Right cardiac atrium (tissue), 5 donors: ENCODE data around the gene TMCC1. TPM values are rescaled to one million over a fixed set of nuclear protein-coding genes. Genes with fewer than 3 reads are reported as not detected.
A peak's percentile ranks its signal among the peaks of the same experiment; 100 is the strongest.
"Not testable (repeated sequence)": the region's sequence is repeated elsewhere in the genome, so short reads cannot be mapped to it uniquely, and the experiment has no call there.

ENCODE experiments used
- ATAC-seq, 2 donors: fragments of 200-7000 bp; cut with Tn5 transposase; one replicate each; pipeline versions ENCODE4 v1.8.0 to v1.9.1; 2020; ENCODE audit warnings: moderate library complexity in 2 of 2, mild to moderate bottlenecking in 1 of 2
- DNase-seq, 3 donors: peaks; one replicate each; pipeline ENCODE4 v3.0.0-alpha.2; 2020
- H3K27ac ChIP-seq: one replicate; pipeline ENCODE4 v1.5.1; 2013; ENCODE audit warnings: mild to moderate bottlenecking, low read length, control low read depth, moderate library complexity
- H3K27me3 ChIP-seq: one replicate; pipeline ENCODE4 v1.6.1; 2013; ENCODE audit not compliant: control insufficient read depth, insufficient read depth
- H3K4me1 ChIP-seq: one replicate; pipeline ENCODE4 v1.6.1; 2013; ENCODE audit warnings: low read length; ENCODE audit not compliant: control insufficient read depth, insufficient read depth
- H3K4me3 ChIP-seq: one replicate; pipeline ENCODE4 v1.5.1; 2013; ENCODE audit warnings: low read length, control low read depth
- H3K9me3 ChIP-seq: one replicate; pipeline ENCODE4 v1.6.1; 2013; ENCODE audit warnings: low read length; ENCODE audit not compliant: control insufficient read depth
- WGBS: extraction: QIAGEN DNeasy Blood & Tissue Kit; methylation state at CpG from one replicate; pipeline ENCODE4 v1.1.7; 2013; 5-methylcytosine and 5-hydroxymethylcytosine counted together
- intact Hi-C, 4 donors: fragments of 100-400 bp; cut with DNase I; formaldehyde crosslinking; loops; one replicate each; pipeline versions ENCODE4 v1.11.0 to v1.14.0; 2022 to 2023
- polyA plus RNA-seq: library from polyadenylated mRNA; stranded (reverse); fragments of 200-250 nt; gene quantifications from one replicate; pipeline ENCODE4 v1.2.3, GENCODE V29; 2013
- total RNA-seq, 4 donors: library from RNA; stranded (reverse); fragmentation: NEBNext Ultra II Directional; extraction: Animal tissue kit (Norgen Biotek cat#: 25700); gene quantifications; one replicate each; pipeline ENCODE4 v1.2.1, GENCODE V29; 2021
- donor health status: healthy with polysubstance abuse.
- donor health status: DM: no; HTN: yes; CAD: no.
- donor health status: DM: no; HTN: no; CAD: no.
- donor health status: DM: no; HTN: yes; CAD: no; lungs with severe emphysema.
- donor health status: DM: yes; HTN: yes; CAD: no.

The TMCC1 gene
- total and polyA plus RNA-seq, 5 donors: 12.9 to 45.0 (median 42.9) TPM

GRCh38 chr3:129836381-129837064 is 57.0 kb downstream of the TMCC1 start:
- 15% methylated on average over 2 of the region's 2 CpGs for WGBS
- no peak overlapping the region for H3K4me3 ChIP-seq
- no peak for DNase-seq
- peak in 1 of 2 donors; percentile 54 for ATAC-seq
- H3K27me3 ChIP-seq: no peaks in the 10 kb centered on the region
- no peaks in the 10 kb centered on the region for H3K4me1 ChIP-seq
- H3K9me3 ChIP-seq: no peaks in the 10 kb centered on the region
- intact Hi-C loops: loop anchor here in 1 of 4 donors (10.0 kb wide), 1 partner anchor 88 kb away; no protein-coding TSS in a partner anchor
- H3K27ac ChIP-seq: no peak overlapping the region

- DNase-seq: no peak
- Histone ChIP-seq H3K27me3 (no peaks in the 10 kb centered on the region), H3K4me3 (no peak overlapping the region), H3K4me1 (no peaks in the 10 kb centered on the region), H3K9me3 (no peaks in the 10 kb centered on the region), H3K27ac (no peak overlapping the region)
- intact Hi-C loops: loop anchor here in 1 of 4 donors (10.0 kb wide), 1 partner anchor 90 kb away; no protein-coding TSS in a partner anchor
- ATAC-seq: no peak
- WGBS: 70% methylated on average over 2 of the region's 2 CpGs
Observed at GRCh38 chr3:129835198-129835597, 58.3 kb downstream of the TMCC1 start.

GRCh38 chr3:129834580-129834979 is 58.9 kb downstream of the TMCC1 start:
- DNase-seq (no peak), ATAC-seq (no peak)
- no peak overlapping the region for H3K4me3 ChIP-seq
- H3K4me1 ChIP-seq: no peaks in the 10 kb centered on the region
- no peak overlapping the region for H3K27ac ChIP-seq
- H3K27me3 ChIP-seq: no peaks in the 10 kb centered on the region
- intact Hi-C loops: loop anchor here in 1 of 4 donors (10.0 kb wide), 1 partner anchor 90 kb away; no protein-coding TSS in a partner anchor
- no peaks in the 10 kb centered on the region for H3K9me3 ChIP-seq
- WGBS: 54% methylated on average over 5 of the region's 5 CpGs

DNA sequence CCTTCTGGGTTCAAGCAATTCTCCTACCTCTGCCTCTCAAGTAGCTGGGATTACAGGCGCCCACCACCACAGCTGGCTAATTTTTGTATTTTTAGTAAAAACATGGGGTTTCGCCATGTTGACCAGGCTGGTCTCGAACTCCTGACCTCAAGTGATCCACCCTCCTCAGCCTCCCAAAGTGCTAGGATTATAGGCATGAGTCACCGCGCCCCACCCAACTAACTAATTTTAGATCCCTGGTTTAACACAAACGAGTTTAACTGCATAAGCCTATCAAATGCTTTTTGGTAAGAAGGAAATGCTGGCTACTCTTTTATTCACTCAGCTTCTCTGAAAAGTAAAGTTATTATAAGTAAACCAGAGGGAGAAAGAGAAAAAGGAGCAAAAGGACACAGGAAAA is 61.6 kb downstream of the TMCC1 start:
- intact Hi-C loops: loop anchor here in 1 of 4 donors (10.0 kb wide), 1 partner anchor 93 kb away; no protein-coding TSS in a partner anchor
- WGBS: 81% methylated on average over 6 of the region's 6 CpGs
- H3K9me3 ChIP-seq, ATAC-seq, H3K27ac ChIP-seq, H3K4me3 ChIP-seq, H3K27me3 ChIP-seq, H3K4me1 ChIP-seq, DNase-seq: not testable (repeated sequence)

GRCh38 chr3:129831503-129831902 is 62.0 kb downstream of the TMCC1 start:
- DNase-seq (no peak), ATAC-seq (no peak)
- Histone ChIP-seq H3K27me3 (no peaks in the 10 kb centered on the region), H3K4me3 (no peak overlapping the region), H3K4me1 (no peaks in the 10 kb centered on the region), H3K9me3 (no peaks in the 10 kb centered on the region), H3K27ac (no peak overlapping the region)
- intact Hi-C loops: loop anchor here in 1 of 4 donors (10.0 kb wide), 1 partner anchor 93 kb away; no protein-coding TSS in a partner anchor
- 98% methylated on average over 1 of the region's 1 CpG for WGBS

DNA sequence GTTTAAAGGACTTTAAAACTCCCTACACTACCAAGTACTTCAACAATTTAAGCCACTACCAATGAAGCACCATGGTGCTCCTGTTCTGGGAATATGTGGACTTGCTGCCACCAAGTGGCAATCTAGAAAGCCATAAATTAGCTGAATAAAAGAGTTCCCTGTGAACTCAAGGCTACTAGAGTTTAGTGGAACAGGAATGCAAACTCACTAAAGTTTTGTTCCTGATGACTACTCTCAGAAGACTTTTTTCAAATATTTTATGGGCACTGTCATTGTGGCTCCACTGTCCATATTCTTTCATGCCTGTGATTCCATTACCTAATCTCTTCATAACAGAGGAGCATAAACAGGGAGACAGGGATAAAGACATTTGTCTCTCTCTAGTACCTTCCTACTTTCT is 63.9 kb downstream of the TMCC1 start:
- Histone ChIP-seq H3K4me1 (no peaks in the 10 kb centered on the region), H3K27me3 (no peaks in the 10 kb centered on the region), H3K4me3 (no peak overlapping the region), H3K9me3 (no peaks in the 10 kb centered on the region), H3K27ac (no peak overlapping the region)
- intact Hi-C loops: loop anchor here (5.0 to 10.0 kb wide), 7 partner anchors 95 to 345 kb away; no protein-coding TSS in a partner anchor
- DNase-seq (peak in 1 of 3 donors; percentile 25), ATAC-seq (peak; percentile 86 to 90)

- intact Hi-C loops: loop anchor here (5.0 to 10.0 kb wide), 6 partner anchors 175 to 343 kb away; no protein-coding TSS in a partner anchor
- no peak overlapping the region for H3K27ac ChIP-seq
- H3K4me3 ChIP-seq: no peak overlapping the region
- no peaks in the 10 kb centered on the region for H3K27me3 ChIP-seq
- no peaks in the 10 kb centered on the region for H3K9me3 ChIP-seq
- WGBS: 65% methylated on average over 7 of the region's 7 CpGs
- peak in 1 of 3 donors; percentile 50 for DNase-seq
- ATAC-seq: peak in 1 of 2 donors; percentile 36
- no peaks in the 10 kb centered on the region for H3K4me1 ChIP-seq
Observed at GRCh38 chr3:129827765-129828164, 65.7 kb downstream of the TMCC1 start.

GRCh38 chr3:129824926-129825541 is 68.5 kb downstream of the TMCC1 start:
- peak in 1 of 3 donors; percentile 20 for DNase-seq
- WGBS: 52% methylated on average over 3 of the region's 3 CpGs

DNA sequence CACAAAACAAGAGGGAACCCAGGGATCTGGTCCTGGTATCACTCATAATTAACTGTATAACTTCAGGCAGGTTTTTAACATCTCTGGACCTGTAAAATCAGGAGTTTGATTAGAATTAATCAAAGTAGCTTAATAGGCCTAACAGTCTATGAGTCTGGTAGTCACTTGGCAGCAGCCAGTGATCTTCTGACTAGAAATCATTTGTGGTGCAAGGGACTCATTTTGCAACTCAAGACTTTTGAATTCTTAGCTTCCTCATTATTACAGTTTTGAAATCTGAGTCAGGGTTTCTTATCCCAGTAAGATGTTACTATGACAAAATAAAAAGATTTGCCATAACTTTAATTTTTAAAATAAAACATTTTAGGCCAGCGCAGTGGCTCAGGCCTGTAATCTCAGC is 70.8 kb downstream of the TMCC1 start:
- no peak overlapping the region for H3K27ac ChIP-seq
- H3K9me3 ChIP-seq: no peaks in the 10 kb centered on the region

More at GRCh38 chr3:129824926-129825541, 68.5 kb downstream of the TMCC1 start:
- H3K27ac ChIP-seq: no peak overlapping the region
- no peak overlapping the region for H3K4me3 ChIP-seq
- intact Hi-C loops: loop anchor here (2.0 to 10.0 kb wide), 7 partner anchors 173 to 340 kb away; no protein-coding TSS in a partner anchor
- H3K9me3 ChIP-seq: no peaks in the 10 kb centered on the region
- H3K4me1 ChIP-seq: no peaks in the 10 kb centered on the region
- no peaks in the 10 kb centered on the region for H3K27me3 ChIP-seq
- peak in 1 of 2 donors; percentile 45 for ATAC-seq

DNA sequence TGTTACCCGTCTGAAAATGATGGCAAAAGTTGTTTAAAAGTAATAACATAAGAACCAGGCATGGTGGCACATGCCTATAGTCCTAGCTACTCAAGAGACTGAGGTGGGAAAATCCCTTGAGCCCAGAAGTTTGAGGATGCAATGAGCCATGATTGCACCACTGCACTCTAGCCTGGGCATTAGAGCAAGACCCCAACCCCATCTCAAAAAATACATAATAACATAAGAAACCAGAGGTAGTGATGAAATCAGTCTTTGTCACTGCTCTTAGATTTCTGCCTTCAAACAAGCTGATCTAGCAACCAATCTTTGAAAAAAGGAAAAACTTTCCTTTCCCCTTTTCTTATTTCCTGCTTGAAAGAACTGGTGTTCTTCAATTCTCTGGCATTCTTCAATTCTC is 71.3 kb downstream of the TMCC1 start:
- H3K27me3 ChIP-seq: no peaks in the 10 kb centered on the region
- 86% methylated on average over 1 of the region's 1 CpG for WGBS
- ATAC-seq (no peak), DNase-seq (no peak)
- H3K4me1 ChIP-seq: no peaks in the 10 kb centered on the region
- no peaks in the 10 kb centered on the region for H3K9me3 ChIP-seq
- H3K4me3 ChIP-seq: no peak overlapping the region
- intact Hi-C loops: loop anchor here in 3 of 4 donors (5.0 to 10.0 kb wide), 2 partner anchors 175 to 337 kb away; no protein-coding TSS in a partner anchor
- no peak overlapping the region for H3K27ac ChIP-seq

More for the DNA sequence above, 70.8 kb downstream of the TMCC1 start:
- no peak for ATAC-seq
- Histone ChIP-seq H3K4me1 (no peaks in the 10 kb centered on the region), H3K4me3 (no peak overlapping the region), H3K27me3 (no peaks in the 10 kb centered on the region)
- no peak for DNase-seq
- intact Hi-C loops: loop anchor here in 3 of 4 donors (5.0 to 10.0 kb wide), 2 partner anchors 175 to 338 kb away; no protein-coding TSS in a partner anchor
- WGBS: 89% methylated on average over 1 of the region's 1 CpG

- no peaks in the 10 kb centered on the region for H3K9me3 ChIP-seq
- no peaks in the 10 kb centered on the region for H3K4me1 ChIP-seq
- no peak overlapping the region for H3K4me3 ChIP-seq
- H3K27ac ChIP-seq: no peak overlapping the region
- DNase-seq (no peak), ATAC-seq (peak in 1 of 2 donors; percentile 39)
- no peaks in the 10 kb centered on the region for H3K27me3 ChIP-seq
- WGBS: 41% methylated on average over 4 of the region's 4 CpGs
- intact Hi-C loops: loop anchor here in 3 of 4 donors (5.0 to 10.0 kb wide), 2 partner anchors 173 to 336 kb away; no protein-coding TSS in a partner anchor
Observed at GRCh38 chr3:129820587-129820986, 72.9 kb downstream of the TMCC1 start.
